NCI-H526 (cell line): Measurements from ENCODE around the gene NRROS.
A peak's percentile ranks its signal among the peaks of the same experiment; 100 is the strongest.
"Not testable (repeated sequence)": the region's sequence is repeated elsewhere in the genome, so short reads cannot be mapped to it uniquely, and the experiment has no call there.

Experiments
- DNase-seq, 2 experiments: peaks; one replicate each; lab custom pipeline; 2025; lab: John Stamatoyannopoulos, UW

The NRROS gene

GRCh38 chr3:196624907-196625306, 14.6 kb upstream of the NRROS start:
- no peak for DNase-seq

DNA sequence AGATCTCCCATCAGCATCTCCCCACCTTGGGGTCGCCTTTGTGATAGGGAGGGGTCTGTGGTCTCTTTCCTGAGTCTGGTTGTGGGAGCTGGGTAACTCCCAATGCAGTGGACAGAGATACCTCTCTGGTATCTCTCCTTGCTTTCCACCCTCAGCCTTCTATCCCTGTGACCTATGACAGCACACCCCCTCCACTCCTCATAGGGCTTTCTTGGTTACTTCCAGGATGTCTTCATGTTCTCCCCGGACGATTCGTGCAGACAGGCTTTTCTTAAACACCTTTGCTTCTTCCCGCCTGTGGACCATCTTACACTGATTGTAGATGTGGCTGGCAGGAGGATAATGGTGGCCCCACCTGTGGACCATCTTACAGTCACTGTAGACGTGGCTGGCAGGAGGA, 14.2 kb upstream of the NRROS start:
- DNase-seq, result no peak

DNA sequence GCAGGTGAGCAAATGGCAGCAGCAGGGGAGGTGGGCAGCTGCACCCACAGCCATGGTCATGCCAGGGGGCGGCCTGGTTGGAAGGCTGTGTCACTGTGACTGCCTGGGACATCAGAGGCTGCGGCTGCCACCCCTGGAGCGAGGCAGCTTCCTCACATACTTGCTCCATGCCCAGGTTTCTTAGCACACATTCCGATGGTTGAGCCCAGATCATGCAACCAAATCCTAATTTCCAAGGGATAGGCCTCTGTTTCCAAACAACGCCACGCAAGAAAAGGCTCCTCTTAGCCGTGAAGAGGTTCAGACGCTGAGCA, 11.6 kb upstream of the NRROS start:
- no peak for DNase-seq

GRCh38 chr3:196629228-196629627, 10.3 kb upstream of the NRROS start:
- DNase-seq, result no peak

DNA sequence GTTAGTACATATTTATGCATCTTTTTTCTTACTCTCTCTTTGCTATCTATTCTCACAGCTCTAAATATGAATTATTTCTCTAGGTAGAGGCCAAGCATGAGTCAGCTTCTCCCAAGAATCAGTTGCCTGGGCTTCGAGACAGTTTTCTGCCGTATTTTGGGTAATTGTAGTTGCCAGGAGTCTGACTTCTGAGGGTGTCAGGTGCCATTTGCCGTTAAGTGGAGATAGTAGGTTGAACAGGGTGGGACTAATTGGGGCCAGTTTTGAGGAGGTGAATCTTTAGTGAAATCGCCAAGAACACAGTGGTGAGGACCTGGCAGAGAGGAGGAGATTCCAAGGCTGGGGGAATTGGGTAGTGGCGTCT, 7.8 kb upstream of the NRROS start:
- peak in 1 of 2 experiments; percentile 64 for DNase-seq

GRCh38 chr3:196632046-196632751, 7.3 kb upstream of the NRROS start:
- peak; percentile 92 to 95 for DNase-seq

- DNase-seq, result no peak
These were observed 5.8 kb upstream of the NRROS start for GRCh38 chr3:196633555-196634151.

- no peak for DNase-seq
These were observed 5.3 kb upstream of the NRROS start for GRCh38 chr3:196634224-196634623.

DNA sequence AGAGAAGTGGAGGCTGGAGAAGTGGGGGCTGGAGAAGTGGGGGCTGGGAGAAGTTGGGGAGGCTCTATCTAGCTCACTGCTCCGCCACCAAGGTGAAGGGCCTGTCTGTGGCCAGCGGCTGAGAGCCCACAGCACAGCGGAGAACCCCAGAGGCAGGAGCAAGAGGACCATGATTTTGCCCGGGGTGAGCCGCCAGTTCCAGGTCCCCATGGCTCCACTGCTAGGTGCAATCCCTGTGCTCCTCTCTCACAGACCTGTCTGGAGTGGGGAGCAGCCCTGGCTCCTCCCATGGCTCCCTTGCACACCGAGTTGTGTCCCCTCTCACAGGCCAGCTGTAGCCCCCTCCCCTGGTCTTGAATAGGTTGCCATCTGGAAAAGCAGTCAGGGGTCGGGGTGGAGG, 4.7 kb upstream of the NRROS start:
- DNase-seq, result no peak

DNA sequence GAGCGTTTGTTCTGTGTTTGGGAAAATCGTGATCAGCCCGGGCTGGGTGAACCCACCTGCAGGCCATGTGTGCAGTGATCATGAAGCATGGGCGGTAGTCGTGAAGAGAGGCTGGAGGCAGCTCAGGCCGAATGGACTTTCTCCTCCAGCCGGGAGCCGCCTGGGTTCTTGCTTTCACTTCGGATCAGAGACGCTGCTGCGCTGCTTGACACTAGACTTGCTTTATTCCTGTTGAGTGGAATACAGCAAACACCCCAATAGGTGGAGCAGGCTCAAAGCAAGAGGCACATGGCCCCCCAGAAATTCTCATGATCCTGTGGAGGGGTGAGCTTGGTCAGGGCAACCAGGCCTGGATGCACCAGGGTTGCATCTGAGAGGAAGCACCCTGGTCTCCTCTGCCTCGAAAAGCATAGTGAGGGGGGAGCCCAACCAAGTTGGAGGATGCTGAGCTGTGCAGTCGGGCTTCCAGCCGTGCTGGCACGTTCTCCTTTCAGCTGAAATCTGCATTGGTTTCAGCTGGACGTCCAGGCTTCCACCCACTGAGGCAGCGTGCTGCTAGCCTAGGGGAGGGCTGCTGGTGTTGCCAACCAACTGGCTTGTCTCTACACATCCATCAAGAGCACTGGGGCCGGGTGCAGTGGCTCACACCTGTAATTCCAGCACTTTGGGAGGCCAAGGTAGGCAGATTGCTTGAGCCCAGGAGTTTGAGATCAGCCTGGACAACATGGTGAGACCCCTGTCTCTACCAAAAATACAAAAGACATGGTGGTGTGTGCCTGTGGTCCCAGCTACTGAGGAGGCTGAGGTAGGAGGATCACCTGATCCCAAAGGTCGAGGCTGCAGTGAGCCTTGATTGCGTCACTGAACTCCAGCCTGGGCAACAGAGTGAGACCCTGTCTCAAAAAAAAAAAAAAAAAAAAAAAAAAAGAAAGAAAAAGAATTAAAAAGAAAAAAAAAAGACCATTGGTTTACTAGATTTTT, 2.8 kb upstream of the NRROS start:
- DNase-seq, result no peak

DNA sequence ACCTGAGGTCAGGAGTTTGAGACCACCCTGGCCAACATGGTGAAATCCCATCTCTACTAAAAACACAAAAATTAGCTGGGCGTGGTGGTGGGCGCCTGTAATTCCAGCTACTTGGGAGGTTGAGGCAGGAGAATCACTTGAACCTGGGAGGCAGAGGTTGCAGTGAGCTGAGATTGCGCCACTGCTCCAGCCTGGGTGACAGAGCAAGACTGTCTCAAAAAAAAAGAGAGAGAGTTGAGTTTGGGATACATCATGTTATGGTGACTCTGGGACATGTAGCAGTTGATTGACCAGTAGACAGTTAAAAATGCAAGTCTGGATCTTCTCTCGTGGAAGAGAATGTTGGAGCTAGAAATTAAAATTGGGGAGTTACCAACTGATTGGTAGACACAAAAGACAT, 1.6 kb upstream of the NRROS start:
- DNase-seq, result not testable (repeated sequence)

GRCh38 chr3:196638861-196639482, 522 bp upstream of the NRROS start:
- no peak for DNase-seq

GRCh38 chr3:196640297-196641018, 964 bp downstream of the NRROS start:
- DNase-seq, result no peak

DNA sequence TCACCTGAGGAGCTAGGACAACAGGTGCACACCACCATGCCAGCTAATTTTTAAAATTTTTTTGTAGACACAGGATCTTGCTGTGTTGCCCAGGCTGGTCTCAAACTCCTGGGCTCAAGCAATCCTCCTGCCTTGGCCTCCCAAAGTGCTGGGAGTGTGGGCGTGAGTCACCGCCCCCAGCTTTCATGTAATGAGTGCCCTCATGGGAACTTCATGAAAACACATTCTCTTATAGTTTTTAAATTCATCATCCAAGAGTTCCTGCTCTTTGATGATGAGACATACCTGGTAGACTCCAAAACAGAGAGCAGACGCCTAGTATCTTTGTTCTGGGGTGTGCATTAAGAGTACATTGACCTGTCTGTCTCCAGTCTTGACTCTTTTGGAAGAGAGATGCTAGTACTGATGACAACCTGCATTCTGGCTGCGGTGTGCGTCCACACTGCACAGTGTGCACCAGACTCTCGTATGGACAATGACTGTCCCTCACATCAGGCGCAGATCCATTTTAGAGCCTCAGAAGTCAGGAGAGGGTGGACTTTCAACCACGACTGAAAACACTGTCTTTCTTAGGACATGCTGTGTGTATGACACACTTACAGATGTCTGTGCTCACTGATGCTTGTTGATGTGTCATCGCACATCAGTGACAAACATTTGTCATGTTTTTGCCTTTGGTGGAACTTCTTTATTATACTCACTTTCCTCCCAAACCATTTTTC, 2.0 kb downstream of the NRROS start:
- no peak for DNase-seq

GRCh38 chr3:196642434-196642833, 2.9 kb downstream of the NRROS start:
- no peak for DNase-seq

DNA sequence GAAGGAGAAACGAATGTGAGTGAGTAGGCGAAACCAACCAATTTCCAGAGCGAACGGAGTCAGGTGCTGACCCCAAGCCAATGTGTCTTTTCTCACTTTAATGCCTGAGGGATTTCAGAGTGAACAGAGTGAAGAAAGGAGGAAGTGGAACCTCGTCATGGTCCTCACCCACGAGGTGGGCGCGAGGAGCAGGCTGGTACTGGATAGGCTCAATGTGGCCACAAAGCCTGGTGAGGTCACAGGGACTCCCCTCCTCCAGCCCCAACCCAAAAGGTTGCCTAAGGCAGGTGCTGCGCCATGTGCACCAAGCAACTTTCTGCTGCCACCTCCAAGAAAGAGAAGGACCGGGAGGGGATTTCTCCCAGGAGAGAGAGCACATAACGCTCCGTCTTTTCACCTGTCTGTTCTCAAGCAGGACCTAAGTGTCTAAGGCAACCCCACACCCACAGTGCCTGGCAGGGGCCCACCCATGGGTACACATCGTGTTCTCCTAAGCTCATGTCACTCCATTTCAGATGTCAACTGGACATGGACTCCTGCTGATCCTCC, 3.8 kb downstream of the NRROS start:
- DNase-seq, result no peak

DNA sequence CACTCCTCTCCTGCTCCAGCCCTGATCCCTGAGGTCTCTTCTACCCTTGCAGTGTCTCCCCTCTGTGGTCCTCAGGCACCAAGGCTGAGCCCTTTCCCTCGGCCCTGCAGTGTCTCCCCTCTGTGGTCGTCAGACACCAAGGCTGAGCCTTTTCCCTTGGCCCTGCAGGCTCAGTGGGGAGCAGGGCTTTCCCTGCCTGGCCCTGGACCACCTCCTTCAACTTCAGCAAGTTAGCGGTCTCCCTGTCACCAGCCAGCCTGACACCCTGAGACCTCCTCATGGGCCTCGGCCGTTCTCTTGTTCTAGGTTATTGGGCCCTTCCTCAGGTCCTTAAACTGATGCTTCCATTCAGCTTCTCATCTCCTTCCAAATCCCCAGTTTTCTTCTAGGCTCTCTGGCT, 4.3 kb downstream of the NRROS start:
- DNase-seq, result no peak

GRCh38 chr3:196645096-196645495, 5.6 kb downstream of the NRROS start:
- DNase-seq, result no peak

DNA sequence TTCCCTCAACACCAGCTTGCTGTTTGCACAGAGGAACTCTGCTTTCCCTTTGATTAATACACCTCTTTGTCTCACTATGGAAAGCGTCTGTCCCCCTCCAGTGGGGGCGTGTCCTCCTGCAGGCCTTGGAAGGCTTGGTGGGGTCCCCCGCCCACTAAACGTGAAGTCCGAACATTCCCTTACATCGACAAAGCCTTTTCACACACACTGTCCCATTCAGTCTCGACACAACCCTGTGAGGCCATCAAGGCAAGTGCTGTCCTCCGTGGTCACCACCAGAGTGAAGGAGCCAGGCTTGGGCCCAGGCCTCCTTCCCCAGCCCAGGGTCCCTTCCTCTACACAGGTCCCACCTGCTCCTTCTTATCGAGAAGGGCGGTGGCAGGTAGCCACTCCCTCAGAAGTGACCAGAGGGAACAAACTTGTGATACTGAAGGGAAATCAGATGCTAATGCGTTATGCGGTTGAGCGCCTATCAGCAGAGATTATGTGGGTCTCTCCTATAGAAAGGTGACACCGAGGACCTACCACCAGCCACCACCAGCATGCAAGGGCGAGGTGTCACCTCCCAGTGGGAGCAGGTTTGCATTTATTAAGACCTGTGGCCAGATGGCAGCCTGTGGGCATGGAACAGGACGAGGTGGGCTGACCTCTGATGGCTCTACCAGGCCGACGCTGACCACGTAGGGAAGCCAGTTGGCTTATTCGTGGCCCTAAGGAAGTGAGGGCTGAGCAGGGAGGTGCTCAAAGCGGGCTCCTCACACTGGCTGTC, 6.6 kb downstream of the NRROS start:
- peak; percentile 49 to 73 for DNase-seq

GRCh38 chr3:196646666-196647216, 7.2 kb downstream of the NRROS start:
- no peak for DNase-seq
